K562 (cell line): ENCODE results near the gene ZFHX2. TPM values are rescaled to one million over a fixed set of nuclear protein-coding genes. Genes with fewer than 3 reads are reported as not detected.

Experiments
- CHCHD3 ChIP-seq: fragments of 250-450 bp; sonication (Bioruptor Pico); IDR thresholded peaks from 2 replicates; pipeline ENCODE4 v2.1.2; 2022; ENCODE audit warnings: mild to moderate bottlenecking
- ELF4 ChIP-seq: fragments of 450-650 bp; formaldehyde crosslinking; IDR thresholded peaks from 2 replicates; pipeline ENCODE4 v1.4.0; 2022; ENCODE audit warnings: missing genetic modification characterization
- HDAC2 ChIP-seq: fragments of 450-650 bp; IDR thresholded peaks from 2 replicates; pipeline ENCODE4 v1.6.1; 2016; ENCODE audit warnings: mild to moderate bottlenecking
- TSC22D4 ChIP-seq: fragments of 450-650 bp; IDR thresholded peaks from 2 replicates; pipeline ENCODE4 v1.6.1; 2016; ENCODE audit warnings: missing genetic modification characterization, missing biosample characterization, control low read depth
- ZNF165 ChIP-seq: fragments of 250-450 bp; sonication (Bioruptor Pico); IDR thresholded peaks from 2 replicates; pipeline ENCODE4 v1.4.0; 2020; ENCODE audit warnings: borderline replicate concordance
- polyA plus RNA-seq, 8 experiments: library from polyadenylated mRNA; depleted of rRNA in 4 of 8; stranded (reverse) in 5 of 8; unstranded in 3 of 8; fragments of >200 nt; fragmentation: Nextera tagmentation in 2 of 8; fragmentation: Illumina TruSeq in 1 of 8; extraction: Ambion mirVana in 2 of 8; extraction: Trizol in 1 of 8; gene quantifications; 2 replicates each; pipeline versions ENCODE4 v1.2.1 to v1.2.3, GENCODE V29; 2011 to 2014; ENCODE audit warnings: inconsistent platforms in 1 of 8, missing spikeins in 1 of 8
- total RNA-seq, 7 experiments: library from RNA; depleted of rRNA in 6 of 7; stranded (reverse); fragments of >200 nt in 6 of 7; fragmentation: Illumina TruSeq in 2 of 7; extraction: Trizol in 2 of 7; gene quantifications; 2 replicates each; pipeline versions ENCODE4 v1.2.1 to v1.2.3, GENCODE V29; 2011 to 2021; ENCODE audit warnings: low replicate concordance in 1 of 7
- TF ChIP-seq, protein P1 (sequence below): fragments of 450-650 bp; IDR thresholded peaks from 2 replicates; pipeline ENCODE4 v1.6.1; 2017; ENCODE audit warnings: antibody characterized with exemption, mild to moderate bottlenecking

Gene ZFHX2
- total and polyA plus RNA-seq, 9 of the 15 experiments (the other 6 are each of a cell fraction or from before 2014, with no cell fraction given) = 0.06 to 0.11 (median 0.11) TPM; not detected in 4

DNA sequence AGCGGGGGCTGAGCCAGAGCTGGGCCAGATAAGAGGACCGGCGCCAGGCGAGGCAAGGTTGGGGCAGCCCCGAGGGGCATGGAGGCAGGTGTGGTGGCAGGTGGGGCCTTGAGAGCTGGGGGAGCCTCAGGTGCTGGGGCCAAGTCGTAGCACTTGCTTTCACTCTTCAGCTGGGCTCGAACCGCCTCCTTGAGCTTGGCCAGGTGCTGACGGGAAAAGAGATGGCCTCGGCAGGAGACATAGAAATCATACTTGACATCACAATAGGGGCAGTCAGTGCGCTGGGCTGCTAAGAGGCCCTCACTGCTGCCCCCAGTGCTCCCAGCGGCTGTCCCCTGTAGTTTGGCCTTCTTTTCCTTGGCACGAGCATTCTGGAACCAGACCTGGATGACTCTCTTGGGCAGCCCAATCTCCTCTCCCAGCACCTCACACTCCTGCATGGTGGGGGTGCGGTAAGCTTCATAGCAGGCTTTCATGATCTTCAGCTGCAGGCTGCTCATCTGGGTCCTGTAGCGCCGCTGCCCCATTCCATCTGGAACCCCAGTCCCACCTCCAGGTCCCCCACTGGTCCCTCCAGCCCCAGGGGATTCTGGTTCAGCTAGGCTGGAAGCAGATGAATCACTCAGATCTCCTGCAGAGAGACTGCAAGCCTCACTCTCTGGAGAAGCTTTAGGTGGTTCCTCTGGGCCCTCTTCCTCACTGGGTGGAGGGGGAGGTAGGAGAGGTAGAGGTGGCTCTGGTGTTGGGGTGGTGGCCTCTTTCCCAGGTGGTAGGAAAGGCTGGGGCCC is 28.1 kb downstream of the ZFHX2 start (continued):
- TF ChIP-seq, protein P1, sequence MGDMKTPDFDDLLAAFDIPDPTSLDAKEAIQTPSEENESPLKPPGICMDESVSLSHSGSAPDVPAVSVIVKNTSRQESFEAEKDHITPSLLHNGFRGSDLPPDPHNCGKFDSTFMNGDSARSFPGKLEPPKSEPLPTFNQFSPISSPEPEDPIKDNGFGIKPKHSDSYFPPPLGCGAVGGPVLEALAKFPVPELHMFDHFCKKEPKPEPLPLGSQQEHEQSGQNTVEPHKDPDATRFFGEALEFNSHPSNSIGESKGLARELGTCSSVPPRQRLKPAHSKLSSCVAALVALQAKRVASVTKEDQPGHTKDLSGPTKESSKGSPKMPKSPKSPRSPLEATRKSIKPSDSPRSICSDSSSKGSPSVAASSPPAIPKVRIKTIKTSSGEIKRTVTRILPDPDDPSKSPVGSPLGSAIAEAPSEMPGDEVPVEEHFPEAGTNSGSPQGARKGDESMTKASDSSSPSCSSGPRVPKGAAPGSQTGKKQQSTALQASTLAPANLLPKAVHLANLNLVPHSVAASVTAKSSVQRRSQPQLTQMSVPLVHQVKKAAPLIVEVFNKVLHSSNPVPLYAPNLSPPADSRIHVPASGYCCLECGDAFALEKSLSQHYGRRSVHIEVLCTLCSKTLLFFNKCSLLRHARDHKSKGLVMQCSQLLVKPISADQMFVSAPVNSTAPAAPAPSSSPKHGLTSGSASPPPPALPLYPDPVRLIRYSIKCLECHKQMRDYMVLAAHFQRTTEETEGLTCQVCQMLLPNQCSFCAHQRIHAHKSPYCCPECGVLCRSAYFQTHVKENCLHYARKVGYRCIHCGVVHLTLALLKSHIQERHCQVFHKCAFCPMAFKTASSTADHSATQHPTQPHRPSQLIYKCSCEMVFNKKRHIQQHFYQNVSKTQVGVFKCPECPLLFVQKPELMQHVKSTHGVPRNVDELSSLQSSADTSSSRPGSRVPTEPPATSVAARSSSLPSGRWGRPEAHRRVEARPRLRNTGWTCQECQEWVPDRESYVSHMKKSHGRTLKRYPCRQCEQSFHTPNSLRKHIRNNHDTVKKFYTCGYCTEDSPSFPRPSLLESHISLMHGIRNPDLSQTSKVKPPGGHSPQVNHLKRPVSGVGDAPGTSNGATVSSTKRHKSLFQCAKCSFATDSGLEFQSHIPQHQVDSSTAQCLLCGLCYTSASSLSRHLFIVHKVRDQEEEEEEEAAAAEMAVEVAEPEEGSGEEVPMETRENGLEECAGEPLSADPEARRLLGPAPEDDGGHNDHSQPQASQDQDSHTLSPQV = no peak
- TF ChIP-seq HDAC2 = no peak
- no peak for TF ChIP-seq ELF4
- no peak for TF ChIP-seq TSC22D4 (tag)
- no peak for TF ChIP-seq CHCHD3 (CRISPR knock-in tag)
- TF ChIP-seq ZNF165 = no peak
